ENCODE results near the gene CASP4. TPM values are rescaled to one million over a fixed set of nuclear protein-coding genes. Genes with fewer than 3 reads are reported as not detected.
"Not testable (repeated sequence)": the region's sequence is repeated elsewhere in the genome, so short reads cannot be mapped to it uniquely, and the experiment has no call there.

The CASP4 gene
- total RNA-seq, 1 experiment from 2014 or later, result 56.6 TPM

- DNase-seq (ENCODE audit: low spot score), result no peak
Measured at GRCh38 chr11:104957280-104957679, 11.1 kb downstream of the CASP4 start.

DNA sequence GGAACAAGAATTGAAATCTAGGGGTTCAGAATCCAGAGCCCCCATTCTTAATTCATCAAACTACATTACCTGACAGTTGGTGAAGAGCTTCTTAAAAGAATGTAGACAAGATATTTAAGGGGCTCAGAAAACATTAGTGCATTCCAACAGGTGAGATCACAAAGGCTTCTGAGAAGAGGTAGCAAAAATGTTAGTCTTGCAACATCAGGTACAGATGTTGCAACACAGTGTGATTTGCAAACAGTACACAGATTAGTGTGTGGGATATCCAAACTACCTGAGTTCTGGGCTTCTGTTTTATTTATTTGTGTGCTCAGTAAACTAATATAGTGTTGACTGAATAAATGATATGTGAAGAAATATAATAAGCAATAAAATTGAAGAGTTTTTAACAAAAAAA, 11.8 kb downstream of the CASP4 start:
- no peak for DNase-seq (ENCODE audit: low spot score)

- peak; percentile 82 for DNase-seq (ENCODE audit: low spot score)
Measured at GRCh38 chr11:104946907-104947306, 21.5 kb downstream of the CASP4 start.

- no peak for DNase-seq (ENCODE audit: low spot score)
Measured at GRCh38 chr11:104944076-104944475, 24.3 kb downstream of the CASP4 start.

- DNase-seq (ENCODE audit: low spot score), result no peak
Measured at GRCh38 chr11:104943561-104943960, 24.8 kb downstream of the CASP4 start.

DNA sequence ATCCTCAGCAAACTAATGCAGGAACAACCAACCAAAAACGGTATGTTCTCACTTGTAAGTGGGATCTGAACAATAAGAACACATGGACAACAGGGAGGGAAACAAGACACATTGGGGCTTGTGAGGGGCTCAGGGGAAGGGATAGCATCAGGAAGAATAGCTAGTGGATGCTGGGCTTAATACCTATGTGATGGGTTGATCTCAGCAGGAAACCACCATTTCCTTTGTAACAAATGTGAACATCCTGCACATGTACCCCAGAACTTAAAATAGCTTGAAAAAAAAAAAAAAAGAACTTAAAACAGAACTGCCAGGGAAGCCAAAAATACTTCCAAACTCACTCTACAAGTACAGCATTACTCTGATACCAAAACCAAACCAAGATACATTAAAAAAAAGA, 33.8 kb downstream of the CASP4 start:
- no peak for DNase-seq (ENCODE audit: low spot score)

DNA sequence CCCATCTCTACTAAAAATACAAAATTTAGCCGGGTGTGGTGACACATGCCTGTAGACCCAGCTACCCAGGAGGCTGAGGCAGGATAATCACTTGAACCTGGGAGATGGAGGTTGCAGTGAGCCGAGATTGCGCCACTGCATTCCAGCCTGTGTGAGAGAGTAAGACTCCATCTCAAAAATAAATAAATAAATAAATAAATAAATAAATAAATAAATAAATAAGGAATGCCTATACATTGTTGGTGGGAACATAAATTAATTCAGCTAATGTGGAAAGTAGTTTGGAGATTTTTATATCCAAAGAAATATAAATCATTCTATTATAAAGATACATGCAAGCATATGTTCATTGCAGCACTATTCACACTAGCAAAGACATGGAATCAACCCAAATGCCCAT, 34.3 kb downstream of the CASP4 start:
- not testable (repeated sequence) for DNase-seq (ENCODE audit: low spot score)

DNA sequence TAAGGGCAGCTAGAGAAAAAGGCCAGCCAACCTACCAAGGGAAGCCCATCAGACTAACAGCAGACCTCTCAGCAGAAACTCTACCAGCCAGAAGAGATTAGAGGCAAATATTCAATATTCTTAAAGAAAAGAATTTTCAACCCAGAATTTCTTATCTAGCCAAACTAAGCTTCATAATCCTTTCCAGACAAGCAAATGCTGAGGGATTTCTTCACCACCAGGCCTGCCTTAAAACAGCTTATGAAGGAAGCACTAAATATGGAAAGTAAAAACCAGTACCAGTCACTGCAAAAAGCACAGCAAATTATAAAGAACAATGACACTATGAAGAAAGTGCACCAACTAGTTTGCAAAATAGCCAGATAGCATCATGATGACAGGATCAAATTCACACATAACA, 39.6 kb downstream of the CASP4 start:
- no peak for DNase-seq (ENCODE audit: low spot score)

DNA sequence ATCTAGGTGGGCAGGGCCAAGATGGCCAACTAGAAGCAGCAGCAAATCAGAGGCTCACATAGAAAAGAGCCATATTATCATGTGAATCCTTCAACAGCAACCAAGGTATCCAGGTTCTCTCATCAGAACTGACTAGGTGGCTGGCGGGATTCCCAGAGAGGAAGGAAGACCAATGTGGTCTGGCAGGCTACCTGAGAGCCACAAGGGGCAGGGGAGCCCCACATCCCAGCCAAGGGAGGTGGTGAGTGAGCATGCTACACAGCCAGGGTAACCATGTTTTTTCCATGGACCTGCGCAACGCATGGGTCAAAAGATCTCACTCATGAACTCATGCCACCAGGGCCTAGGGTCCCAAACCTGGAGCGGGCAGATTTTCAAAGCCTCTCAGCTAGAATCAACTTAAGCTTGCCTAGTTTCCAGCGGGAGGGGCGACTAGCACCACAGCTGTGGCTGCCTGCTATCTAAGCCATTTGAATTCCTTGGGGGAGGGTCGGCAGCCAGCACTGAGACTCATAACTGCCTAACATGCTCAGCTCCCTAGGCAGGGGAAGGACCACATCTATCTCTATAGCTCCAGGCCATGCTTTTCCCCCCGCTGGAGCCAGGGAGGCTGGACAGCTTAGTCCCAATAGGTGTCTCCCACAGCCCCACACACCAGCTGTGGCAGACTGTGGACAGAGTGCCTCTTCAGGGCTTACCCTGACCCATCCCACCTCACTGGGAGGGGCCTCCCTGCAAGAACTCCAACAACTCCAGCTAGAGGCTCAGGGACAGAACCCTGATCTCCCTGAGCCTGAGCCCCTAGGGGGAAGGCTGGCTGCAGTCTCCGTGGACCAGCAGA, 41.4 kb downstream of the CASP4 start:
- DNase-seq (ENCODE audit: low spot score), result no peak

DNA sequence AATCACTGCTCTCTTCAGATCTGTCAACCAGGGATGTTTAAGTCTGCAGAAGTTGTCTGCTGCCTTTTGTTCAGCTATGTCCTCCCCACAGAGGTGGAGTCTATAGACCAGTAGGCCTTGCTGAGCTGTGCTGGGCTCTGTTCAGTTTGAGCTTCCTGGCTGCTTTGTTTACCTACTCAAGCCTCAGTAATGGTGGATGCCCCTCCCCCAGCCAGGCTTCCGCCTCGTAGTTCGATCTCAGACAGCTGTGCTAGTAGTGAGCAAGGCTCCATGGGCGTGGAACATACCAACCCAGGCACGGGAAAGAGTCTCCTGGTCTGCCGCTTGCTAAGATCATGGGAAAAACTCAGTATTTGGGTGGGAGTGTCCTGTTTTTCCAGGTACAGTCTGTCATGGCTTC, 42.5 kb downstream of the CASP4 start:
- no peak for DNase-seq (ENCODE audit: low spot score)

DNA sequence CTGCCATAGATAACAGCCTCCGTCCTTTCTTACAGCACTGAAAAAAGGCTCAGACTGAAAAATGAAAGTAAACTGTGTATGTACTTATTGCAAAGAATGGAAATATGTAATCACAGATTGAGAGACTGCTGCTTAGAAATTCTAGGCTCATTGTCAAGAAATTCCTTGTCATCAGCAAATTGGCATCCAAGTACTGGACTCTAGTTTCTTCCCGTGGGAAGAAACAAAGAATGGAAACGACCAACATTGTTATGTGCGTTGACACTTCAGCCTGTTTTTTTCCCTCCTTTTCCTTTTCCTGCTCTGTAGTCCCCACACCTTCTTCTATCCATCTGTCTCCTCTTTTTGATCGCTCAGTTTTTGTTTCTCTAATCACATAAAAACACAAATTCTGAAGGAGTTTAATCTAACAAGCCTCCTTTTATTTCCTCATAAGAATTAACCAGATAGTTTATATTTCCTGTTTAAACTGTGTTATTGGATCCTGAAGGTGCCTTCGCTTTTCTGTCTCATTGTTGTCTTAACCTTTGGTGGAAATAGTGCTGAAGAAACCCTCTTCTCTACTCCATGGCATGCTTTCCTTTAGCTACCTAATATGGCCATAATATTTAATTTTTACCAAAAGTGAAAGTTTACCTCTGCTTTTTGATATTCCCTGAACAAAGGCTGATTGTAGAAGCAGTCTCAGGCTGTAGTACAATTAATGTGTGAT, 50.1 kb downstream of the CASP4 start:
- DNase-seq (ENCODE audit: low spot score), result no peak

GRCh38 chr11:104917271-104918112, 50.9 kb downstream of the CASP4 start:
- no peak for DNase-seq (ENCODE audit: low spot score)

GRCh38 chr11:104916442-104916841, 51.9 kb downstream of the CASP4 start:
- DNase-seq (ENCODE audit: low spot score), result no peak

DNA sequence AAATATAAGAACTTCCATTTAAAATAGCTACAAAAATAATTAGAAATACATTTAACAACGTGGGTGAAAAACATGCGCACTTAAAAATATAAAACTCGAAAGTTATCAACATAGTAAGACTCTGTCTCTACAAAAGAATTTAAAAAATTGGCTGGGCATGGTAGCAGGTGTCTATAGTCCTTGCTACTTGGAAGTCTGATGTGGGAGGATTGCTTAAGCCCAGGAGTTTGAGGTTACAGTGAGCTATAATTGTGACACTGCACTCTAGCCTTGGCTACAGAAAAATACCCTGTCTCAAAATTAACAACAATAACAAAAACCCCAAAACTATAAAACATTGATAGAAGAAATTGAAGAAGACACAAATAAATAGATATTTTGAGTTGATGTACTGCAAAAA, 56.3 kb downstream of the CASP4 start:
- DNase-seq (ENCODE audit: low spot score), result no peak

- DNase-seq (ENCODE audit: low spot score), result no peak
Measured at GRCh38 chr11:104908186-104908531, 60.2 kb downstream of the CASP4 start.

GRCh38 chr11:104907521-104908185, 60.7 kb downstream of the CASP4 start:
- no peak for DNase-seq (ENCODE audit: low spot score)

DNA sequence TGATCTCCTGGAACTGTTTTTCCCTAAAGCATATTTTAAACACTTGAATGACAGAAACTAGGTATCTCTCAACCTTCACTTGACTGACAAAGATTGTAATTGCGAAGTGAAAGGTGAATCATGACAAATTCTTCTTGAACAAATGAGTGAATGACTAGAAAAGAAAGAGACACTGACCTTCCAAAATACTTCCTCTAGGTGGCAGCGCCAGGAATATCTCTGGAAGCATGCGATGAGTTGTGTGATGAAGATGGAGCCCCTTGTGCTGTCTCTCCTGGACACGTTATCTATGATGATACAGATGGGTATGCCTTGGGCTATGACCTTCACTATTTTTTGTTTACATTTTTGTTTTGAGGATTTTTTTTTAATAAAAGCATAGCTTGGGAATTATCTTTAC, 63.1 kb downstream of the CASP4 start:
- peak; percentile 22 for DNase-seq (ENCODE audit: low spot score)

DNA sequence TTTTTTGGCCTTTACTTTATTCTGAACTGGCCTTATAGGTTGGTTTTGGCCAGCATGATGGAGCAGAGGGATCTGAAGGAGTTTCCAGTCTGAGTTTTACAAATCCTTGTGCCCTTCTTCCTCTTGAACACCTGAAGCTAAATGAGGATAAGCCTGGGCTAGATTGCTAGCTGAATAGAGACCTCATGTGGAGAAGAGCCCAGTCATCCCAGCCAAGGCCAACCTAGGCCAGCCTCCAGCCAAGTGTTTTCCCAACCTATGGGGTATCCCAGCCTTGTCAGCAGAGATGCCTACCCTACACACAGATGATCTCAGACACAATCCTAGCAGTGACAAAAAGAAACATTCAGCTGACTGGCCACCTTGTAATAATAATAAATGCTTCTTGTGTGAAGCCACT, 69.1 kb downstream of the CASP4 start:
- DNase-seq (ENCODE audit: low spot score), result no peak

- no peak for DNase-seq (ENCODE audit: low spot score)
Measured at GRCh38 chr11:104898685-104899013, 69.7 kb downstream of the CASP4 start.

- no peak for DNase-seq (ENCODE audit: low spot score)
Measured at GRCh38 chr11:104897891-104898684, 70.3 kb downstream of the CASP4 start, which contains the start of gene CASP12. TSS of gene CASP12 (minus strand) at chr11:104898460.

DNA sequence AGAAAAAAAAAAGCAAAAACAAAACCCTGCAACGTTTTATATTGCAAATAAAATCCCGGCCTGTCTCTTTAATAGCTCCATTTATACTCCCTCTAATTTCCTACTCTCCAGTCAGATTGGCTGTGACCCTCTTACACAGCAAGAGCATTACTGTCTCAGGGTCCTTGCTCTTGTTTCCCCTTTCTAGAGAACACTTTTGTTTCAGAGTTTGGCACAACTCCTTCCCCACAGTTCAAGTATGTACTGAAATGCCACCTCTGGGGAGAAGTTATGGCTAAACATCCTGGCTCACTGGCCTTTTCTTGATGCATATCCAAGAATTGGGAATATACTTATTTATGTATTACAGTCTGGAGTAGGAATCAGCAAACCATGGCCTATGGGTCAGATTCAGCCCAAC, 72.7 kb downstream of the CASP4 start:
- no peak for DNase-seq (ENCODE audit: low spot score)
